ENCODE measurements around the gene DVL3.
A peak's percentile ranks its signal among the peaks of the same experiment; 100 is the strongest.
"Not testable (repeated sequence)": the region's sequence is repeated elsewhere in the genome, so short reads cannot be mapped to it uniquely, and the experiment has no call there.

Gene DVL3

DNA sequence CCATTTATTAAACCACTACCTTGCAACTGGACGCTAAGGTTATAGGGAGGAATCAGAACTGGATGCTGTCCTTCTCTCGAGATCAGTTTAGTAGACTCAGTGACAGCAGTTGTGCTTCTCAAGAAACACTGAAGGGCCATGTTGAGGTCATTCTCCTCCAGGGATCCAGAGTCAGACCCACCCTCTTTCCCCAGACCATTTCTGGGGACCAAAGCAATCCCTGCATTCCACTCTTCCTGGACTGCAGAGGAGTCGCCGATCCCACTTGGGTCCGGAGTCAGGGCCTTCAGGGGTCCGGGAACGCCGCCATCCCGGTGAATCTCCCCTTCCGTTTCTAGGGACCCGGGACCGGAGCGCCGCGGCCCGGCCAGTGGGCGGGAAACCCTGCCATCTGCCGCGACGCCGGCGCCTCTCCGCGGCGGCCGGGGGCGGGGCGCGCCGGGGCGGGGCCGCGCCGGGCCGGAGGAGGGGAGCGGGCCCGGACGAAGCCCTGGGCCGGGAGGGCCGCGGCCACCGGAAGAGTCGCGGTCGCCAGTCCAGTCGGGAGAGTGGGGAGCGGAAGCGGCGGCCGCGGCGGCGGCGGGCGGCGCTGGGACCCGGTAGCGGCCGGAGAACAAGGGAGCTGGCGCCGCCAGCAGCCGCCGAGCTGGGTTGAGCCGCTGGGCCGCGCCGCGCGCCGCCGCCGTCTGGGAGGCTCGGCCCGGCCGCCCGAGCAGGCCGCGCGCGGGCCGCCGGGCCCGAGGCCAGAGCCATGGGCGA lies at the start of gene DVL3:
Gene DVL3 (plus strand): TSS at position 493 of the 759 bp plus-strand sequence. CDS start 259 bp downstream, at position 752.
- DNase-seq (ENCODE audit: low read depth), result no peak

DNA sequence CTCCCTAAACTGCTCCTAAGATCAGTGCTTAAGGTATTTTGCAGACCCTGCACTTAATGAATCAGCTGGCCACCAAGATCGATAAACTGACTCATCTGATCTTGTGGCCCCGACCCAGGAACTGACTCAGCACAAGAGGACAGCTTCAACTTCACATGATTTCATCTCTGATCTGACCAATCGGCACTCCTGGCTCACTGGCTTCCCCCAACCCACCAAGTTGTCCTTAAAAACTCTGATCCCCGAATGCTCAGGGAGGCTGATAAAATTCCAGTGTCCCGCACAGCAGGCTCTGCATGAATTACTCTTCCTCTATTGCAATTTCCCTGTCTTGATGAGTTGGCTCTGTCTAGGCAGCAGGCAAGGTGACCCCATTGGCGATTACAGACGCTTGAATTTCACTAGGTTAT lies 44.9 kb upstream of the DVL3 start:
- no peak for DNase-seq (ENCODE audit: low read depth)

DNA sequence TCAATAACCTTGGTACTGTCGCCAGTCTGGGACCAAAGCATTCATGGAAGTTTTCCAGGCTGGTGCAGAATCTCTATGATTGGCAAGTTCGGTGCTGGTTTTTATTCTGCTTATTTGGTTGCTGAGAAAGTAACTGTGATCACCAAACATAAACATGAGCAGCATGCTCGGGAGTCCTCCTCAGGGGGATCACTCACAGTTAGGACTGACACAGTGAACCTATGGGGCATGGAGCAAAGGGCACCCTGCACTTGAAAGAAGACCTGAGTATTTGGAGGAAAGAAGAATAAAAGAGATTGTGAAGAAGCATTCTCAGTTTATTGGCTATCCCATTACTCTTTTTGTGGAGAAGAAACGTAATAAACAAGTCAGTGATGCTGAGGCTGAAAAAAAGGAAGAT lies 39.2 kb upstream of the DVL3 start:
- DNase-seq (ENCODE audit: low read depth), result no peak

DNA sequence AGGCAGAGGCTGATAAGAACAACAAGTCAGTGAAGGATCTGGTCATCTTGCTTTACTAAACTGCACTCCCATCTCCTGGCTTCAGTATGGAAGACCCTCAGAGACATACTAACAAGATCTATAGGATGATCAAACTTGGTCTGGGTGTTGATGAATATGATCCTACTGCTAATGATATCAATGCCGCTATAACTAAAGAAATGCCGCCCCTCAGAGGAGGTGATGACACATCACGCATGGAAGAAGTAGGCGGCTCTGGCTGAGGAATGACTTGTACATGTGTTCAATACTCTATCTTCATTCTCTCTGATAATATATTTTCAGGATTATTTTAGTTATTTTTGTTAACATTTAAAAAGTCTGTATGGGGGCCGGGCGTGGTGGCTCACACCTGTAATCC lies 37.5 kb upstream of the DVL3 start:
- no peak for DNase-seq (ENCODE audit: low read depth)

DNA sequence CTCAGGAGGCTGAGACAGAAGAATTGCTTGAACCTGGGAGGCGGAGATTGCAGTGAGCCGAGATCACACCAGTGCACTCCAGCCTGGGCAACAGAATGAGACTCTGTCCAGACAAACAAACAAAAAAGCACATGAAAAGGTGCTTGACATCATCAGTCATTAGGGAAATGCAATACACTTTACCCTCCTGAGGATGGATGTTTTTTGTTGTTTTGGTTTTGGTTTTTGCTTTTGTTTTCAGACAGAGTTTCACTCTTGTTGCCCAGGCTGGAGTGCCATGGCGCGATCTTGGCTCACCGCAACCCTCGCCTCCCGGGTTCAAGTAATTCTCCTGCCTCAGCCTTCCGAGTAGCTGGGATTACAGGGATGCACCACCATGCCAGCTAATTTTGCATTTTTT lies 34.1 kb upstream of the DVL3 start:
- DNase-seq (ENCODE audit: low read depth), result not testable (repeated sequence)

DNA sequence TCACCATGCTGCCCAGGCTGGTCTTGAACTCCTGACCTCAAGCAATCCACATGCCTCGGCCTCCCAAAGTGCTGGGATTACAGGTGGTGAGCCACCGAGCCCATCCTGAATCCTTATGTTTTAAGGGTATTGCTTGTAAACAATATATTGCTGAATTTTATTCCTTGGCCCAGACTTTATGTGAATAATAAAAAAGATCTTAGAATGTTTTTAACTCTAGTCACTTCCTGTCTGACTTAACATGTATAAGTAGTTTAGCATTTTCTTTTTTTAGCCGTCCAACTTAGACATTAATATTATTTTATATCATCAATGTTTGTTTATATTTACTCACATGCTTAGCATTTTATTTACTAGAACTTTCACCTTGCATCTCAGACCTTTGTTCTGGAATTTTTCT lies 29.2 kb upstream of the DVL3 start:
- DNase-seq (ENCODE audit: low read depth), result no peak

DNA sequence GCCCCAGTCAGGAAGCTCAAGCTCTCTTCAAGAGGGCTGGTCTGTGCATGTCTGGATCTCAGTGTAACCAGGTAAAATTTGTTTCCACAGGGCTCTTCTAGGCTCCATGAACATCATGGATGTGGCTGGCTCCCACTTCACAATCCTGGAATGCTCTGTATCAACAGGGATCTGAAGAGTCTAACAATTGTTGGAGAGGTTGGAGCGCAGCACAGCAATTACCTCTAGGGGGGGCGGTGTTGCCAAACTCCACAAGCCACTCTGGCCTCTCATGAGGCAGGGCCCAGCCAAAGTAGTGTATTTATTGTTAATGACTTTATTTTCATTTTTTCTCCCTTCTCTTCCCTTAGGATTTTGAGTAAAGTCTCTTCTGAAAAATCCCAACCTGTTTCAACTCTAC lies 26.2 kb upstream of the DVL3 start:
- DNase-seq (ENCODE audit: low read depth), result no peak

DNA sequence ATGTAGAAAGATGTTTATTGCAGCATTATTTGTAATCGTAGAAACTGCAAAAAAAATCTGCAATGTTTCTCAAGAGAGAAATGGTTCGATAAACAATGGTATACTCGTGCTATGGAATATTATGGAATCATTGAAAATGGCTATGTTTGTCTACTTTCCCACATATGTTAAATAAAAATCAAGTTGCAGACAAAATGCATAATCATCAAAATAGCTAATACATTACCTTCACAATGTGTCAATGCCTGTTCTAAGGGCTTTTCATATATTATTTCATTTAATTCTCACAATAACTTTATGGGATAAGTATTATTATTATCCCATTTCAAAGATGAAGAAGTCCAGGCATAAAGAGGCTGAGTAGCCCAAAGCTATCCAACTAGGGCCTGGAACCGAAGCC lies 22.2 kb upstream of the DVL3 start:
- no peak for DNase-seq (ENCODE audit: low read depth)

DNA sequence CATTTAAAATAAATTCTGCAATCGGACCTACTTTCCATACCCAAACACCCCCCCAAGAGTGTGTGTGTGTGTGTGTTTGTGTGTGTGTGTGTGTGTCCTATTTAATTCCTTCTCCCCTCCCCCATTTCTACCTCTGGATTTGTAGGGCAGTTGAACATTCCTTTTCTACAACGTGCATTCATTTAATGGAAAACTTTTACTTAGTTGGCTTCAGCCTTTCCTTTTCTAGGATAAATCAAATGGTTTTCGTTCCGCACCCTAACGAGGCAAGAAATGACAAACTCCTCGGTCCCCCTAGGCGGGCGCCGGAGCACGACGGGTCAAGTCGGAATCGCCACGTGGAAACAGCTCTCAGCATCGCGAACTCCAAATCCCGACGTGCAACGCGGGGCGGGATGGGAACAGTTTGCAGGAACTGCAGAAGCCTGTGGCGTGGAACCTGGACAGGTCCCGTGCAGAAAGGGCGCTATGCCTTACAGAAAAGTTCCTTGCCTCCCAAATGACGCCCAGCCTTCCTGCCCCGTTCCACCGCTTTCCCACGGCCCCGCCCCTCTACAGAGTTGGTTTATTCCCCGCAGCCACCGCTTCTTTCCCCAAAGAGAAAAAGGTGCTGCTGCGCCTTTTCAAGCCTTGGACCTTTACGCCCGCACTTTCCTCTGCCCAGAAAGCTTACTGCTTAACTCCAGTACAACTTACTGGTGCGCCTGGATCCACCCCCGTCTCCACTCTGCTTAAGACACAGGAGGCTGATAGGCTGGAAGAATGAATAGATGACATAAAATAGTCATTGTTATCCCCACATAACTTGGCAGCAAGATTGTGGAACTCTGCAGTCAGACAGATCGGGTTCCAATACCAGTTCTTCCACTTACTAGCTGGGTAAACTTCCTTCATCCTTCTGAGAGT lies 21.1 kb upstream of the DVL3 start:
- DNase-seq (ENCODE audit: low read depth), result no peak

DNA sequence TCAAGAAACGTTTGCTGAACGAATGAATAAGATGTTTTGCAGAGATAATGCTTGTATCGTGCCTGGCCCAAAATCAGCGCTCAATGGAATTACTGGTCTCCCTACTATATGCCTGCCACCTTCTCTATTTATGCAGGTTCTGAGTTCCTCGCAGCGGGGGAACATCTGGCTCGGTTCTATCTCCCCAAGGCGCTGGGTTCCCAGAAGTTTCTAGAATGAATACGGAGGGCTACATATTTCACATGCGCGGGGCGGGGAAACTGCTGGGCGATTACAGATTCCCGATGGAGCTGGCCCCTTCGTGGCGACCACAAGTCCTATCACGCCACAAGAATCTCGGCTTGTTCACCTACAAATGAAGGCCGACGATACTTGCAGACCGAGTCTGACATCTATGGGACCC lies 20.4 kb upstream of the DVL3 start:
- no peak for DNase-seq (ENCODE audit: low read depth)

DNA sequence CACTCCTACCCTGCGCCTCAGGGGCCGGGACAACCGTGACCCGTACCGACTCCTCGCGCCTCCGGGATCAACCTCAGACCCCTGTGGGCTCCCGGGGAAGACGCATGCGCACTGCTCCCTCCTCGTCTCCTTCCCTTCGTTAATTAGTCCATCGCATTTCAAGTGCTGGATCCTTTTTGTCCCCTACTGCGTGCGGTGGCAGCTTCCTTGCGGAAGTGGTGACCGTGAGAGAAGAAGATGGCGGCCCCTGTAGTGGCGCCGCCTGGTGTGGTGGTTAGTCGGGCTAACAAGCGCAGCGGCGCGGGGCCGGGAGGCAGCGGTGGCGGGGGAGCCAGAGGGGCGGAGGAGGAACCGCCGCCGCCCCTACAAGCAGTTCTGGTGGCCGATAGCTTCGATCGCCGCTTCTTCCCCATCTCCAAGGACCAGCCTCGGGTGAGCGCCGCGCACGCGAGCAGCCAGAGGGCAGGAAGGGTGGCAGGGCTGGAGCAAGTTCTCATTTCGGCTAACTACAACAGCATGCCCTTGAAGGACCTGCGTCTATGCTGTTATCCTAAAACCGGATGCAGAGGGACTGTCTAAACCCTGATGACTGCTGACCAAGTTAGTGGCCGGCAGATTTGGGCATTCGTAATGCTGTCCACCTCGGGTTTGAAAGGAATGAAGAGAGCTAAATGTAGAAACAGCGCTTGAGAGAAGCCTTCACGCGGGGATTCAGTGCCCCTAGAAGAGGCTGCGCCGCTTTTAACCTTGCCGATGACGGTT lies 19.8 kb upstream of the DVL3 start, which contains the start of gene EIF2B5:
Gene EIF2B5 (plus strand): TSS at position 210 of the 762 bp plus-strand sequence. CDS start 28 bp downstream, at position 238.
- DNase-seq (ENCODE audit: low read depth), result peak; percentile 87

DNA sequence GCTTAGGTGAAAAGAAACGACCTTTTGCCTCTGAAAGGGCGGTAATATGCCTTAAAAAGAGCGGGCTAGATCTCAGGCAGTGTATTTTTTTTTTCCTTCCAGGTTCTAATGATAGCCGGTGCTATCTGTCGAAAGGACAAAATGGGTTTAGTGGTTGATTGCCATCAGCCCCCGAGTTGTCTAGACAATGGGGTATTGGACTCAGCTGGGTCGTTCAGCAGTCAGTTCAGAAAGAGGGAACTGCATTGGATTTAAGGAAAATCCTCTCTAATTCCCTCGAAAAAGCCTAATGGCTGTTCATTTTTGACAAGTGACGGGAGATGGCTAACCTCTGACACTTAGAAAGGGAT lies 19.3 kb upstream of the DVL3 start:
- no peak for DNase-seq (ENCODE audit: low read depth)

DNA sequence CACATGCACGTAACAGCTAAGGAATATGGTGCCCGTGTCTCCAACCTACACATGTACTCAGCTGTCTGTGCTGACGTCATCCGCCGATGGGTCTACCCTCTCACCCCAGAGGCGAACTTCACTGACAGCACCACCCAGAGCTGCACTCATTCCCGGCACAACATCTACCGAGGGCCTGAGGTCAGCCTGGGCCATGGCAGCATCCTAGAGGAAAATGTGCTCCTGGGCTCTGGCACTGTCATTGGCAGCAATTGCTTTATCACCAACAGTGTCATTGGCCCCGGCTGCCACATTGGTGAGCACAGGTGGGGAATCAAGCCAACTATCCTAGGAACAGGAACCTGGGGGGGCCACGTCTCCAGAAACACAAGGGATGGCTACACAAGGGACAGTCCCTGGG lies 14.7 kb upstream of the DVL3 start:
- DNase-seq (ENCODE audit: low read depth), result no peak

DNA sequence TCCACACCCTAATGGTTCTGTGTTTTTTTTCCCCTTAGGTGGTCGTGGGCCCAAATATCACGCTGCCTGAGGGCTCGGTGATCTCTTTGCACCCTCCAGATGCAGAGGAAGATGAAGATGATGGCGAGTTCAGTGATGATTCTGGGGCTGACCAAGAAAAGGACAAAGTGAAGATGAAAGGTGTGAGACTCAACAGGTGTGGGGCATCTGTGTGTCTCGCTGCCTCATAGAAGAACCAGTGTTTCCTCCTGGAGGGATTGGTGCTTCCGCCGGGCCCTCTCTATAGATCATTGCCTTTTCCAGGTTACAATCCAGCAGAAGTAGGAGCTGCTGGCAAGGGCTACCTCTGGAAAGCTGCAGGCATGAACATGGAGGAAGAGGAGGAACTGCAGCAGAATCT lies 13.0 kb upstream of the DVL3 start:
- DNase-seq (ENCODE audit: low read depth), result no peak

DNA sequence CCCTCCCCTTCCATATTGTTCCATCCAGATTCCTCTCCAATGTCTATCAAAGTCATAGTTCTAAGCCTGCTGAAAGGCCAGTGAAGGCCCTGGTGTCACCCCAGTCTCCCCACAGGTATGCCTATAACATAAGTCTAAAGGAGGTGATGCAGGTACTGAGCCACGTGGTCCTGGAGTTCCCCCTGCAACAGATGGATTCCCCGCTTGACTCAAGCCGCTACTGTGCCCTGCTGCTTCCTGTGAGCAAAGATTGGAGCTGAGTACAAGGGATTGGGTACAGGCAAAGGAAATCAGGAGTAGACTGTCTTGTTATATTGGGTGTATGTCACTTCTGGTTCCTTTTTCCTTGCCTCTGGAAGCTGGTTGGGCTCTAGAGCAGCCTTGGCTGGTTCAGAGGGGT lies 11.8 kb upstream of the DVL3 start:
- no peak for DNase-seq (ENCODE audit: low read depth)

DNA sequence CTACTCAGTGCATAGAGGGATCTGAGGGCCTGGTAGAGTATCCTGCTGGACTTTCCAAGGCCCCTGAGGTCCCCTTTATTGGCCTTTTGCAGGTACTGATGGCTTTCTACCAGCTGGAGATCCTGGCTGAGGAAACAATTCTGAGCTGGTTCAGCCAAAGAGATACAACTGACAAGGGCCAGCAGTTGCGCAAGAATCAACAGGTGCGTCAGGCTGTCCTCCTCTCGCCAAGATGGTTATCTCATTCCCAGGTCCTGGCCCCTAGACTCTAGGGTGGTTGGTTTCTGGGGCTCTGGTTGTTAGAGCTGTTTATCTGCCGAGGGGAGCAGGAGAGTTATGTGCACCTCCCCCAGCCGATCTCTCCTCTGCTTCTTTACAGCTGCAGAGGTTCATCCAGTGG lies 10.7 kb upstream of the DVL3 start:
- no peak for DNase-seq (ENCODE audit: low read depth)

DNA sequence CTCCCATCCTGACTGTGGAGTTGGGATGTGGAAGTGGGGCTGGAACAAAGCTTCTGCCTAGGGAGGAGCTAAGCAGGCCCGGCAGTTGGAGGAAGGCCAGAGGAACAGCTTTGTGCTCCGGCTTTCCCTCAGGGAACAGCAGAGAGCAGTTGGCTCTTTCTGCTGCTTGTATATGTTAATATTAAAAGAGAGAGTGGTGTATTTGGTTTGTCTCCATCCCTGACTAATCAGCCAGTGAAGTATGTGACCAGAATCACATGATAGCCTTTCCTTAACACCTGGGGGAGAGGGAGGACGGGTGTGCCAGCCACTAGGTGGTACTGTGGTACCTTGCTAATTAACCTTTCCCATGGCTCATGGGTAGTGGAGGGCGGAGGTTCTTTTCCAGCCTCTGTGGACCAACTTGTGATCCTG lies 10.1 kb upstream of the DVL3 start:
- DNase-seq (ENCODE audit: low read depth), result no peak

DNA sequence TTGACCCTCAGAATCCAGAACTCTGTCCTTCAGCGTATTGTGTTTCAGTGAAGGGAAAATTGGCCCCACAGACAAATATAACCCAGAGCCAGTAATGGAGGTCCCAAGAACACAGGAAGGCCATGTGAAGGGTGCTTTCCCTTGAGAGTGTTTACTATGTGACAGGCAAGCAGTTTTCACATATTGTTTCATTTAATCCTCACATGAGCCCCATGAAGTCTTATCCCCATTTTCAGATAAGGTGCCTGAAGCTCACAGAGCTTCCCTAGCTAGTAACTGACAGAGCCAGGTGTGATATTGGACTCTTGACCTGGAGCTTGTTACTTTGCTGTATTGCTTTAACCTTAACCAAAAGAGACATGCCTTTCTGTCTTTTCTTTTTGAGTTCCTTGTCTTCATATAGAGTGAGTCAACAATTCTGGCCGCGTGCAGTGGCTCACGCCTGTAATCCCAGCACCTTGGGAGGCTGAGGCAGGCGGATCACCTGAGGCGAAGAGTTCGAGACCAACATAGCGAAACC lies 9.4 kb upstream of the DVL3 start:
- DNase-seq (ENCODE audit: low read depth), result no peak

DNA sequence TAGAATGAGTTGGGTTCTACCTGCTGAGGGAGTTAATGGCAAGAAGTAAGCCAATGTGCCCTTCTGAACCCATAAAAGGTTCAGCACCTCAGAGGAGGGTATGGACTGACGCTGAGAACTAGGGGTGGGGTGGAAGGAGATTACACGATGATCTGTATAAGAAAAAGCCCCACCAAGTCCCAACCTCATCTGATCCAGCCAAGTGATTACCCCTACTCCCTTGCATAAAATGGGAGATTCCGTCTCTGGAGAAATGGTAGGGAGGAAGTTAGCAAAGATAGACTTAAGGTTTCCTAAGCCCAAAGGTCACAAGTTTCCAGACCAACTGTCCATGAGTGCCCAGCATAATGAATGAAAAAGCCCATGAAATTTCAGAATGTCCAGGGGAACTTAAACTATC lies 7.1 kb upstream of the DVL3 start:
- DNase-seq (ENCODE audit: low read depth), result no peak

DNA sequence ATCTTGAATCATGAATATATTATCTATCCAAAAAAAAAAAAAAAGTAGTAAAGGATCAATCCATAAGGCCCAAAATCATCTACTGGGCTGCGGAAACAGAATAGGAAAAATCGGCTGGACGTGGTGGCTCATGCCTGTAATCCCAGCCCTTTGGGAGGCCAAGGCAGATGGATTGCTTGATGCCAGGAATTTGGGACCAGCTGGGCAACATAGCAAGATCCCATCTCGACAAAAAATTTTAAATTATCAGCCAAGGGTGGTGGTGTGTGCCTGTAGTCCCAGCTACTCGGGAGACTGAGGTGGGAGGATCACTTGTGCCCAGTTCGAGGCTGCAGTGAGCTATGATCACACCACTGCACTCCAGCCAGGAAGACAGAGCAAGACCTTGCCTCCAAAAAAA lies 6.1 kb upstream of the DVL3 start:
- no peak for DNase-seq (ENCODE audit: low read depth)

DNA sequence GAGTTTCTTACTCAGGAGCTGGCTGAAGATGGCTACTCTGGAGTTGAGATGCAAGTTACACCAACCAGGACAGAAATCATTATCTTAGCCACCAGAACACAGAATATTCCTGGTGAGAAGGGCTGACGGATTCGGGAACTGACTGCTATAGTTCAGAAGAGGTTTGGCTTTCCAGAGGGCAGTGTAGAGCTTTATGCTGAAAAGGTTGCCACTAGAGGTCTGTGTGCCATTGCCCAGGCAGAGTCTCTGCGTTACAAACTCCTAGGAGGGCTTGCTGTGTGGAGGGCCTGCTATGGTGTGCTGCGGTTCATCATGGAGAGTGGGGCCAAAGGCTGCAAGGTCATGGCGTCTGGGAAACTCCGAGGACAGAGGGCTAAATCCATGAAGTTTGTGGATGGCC lies 5.4 kb upstream of the DVL3 start:
- not testable (repeated sequence) for DNase-seq (ENCODE audit: low read depth)
